HK-2 (cell line): ENCODE measurements around the gene NPC1.
"Not testable (repeated sequence)": the region's sequence is repeated elsewhere in the genome, so short reads cannot be mapped to it uniquely, and the experiment has no call there.

Experiments
- DNase-seq: peaks from one replicate; pipeline ENCODE4 v3.0.0-alpha.2; 2018; ENCODE audit not compliant: unreplicated experiment

NPC1 gene

DNA sequence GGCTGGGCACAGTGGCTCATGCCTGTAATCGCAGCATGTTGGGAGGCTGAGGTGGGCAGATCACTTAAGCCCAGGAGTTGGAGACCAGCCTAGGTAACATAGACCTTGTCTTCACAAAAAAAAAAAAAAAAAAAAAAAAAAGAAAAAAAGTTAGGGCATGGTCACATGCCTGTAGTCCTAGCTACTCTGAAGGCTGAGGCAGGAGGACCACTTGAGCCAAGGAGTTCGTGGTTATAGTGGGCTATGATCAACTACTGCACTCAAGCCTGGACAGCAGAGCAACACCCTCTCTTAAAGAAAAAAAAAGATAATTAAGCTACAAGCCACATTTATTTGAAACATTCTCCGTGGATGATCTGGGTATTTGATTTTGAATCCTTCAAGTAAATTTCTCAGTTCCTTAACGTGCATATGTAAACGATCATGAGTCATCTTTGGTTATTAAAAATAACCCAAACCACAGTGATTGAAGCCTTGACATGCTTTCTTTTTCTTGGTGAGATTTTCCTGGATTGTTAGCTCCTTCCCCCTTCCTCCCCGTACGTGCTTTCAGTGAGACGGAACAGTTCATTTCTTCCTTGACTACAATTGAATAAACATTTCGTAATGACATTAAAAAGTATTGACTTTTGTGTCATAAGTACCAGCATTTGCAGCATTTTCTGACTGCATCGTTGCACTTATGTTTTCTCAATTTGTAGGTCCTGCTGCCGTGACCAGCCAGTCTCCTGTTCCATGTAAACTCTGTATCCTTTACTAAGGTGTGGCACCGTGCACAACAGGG, 62.7 kb downstream of the NPC1 start:
- DNase-seq, result no peak

DNA sequence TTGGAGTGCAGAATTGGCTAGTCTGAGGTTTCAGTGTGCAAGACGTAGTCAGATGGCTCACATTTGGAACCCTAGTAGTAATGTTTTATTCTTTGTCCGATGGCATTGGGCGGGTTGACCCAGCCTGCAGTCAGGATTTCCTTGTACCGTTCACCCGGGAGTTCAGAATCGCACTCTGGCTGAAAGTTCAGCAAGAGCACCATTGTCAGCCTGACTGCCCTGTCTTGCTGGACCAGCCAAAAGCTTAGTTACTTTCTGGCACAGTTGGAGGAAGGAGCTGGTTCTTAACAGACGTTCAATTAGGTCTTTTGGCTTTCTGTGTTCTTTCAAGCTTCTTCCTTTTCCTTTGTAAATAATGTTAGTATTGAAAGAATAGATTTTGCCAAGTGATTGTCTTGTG, 64.4 kb downstream of the NPC1 start:
- no peak for DNase-seq

DNA sequence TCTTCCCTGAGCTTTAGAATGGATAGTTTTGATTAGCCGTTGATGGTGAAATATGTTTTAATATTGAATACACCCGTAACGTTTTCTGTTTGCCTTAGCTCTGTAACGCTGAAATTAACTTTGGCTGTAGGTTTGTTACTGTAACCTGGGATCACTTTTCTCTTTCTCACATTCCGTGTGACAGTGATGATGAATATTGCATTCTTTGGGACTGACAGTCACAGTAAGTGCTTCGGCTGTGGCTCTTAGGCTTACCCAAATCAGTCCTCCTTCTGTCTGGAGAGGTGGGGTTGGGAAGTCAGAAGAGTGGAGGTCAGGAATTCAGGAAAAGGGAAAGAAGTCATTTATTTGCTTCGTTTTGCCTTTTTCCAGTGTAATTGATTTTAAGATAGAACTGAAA, 65.0 kb downstream of the NPC1 start:
- DNase-seq, result no peak

DNA sequence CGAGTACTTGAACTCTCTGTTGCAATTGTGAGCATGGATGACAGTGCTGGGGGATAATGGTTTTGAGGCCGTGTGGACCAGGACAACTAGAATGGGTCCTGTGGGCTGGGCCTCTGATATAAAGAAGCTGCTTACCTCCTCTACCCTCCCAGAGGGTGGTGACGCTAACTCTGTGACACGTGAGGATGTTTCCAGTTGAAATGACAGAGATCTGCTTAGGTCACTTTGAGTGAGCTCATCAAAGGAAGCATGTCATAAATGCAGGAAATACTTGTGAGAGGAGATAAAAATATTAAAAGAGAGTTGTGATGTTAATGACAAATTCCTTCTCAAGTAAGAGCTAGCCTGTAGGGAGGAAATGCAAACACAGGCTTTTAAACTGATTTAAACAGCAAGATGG, 66.6 kb downstream of the NPC1 start:
- DNase-seq, result no peak

DNA sequence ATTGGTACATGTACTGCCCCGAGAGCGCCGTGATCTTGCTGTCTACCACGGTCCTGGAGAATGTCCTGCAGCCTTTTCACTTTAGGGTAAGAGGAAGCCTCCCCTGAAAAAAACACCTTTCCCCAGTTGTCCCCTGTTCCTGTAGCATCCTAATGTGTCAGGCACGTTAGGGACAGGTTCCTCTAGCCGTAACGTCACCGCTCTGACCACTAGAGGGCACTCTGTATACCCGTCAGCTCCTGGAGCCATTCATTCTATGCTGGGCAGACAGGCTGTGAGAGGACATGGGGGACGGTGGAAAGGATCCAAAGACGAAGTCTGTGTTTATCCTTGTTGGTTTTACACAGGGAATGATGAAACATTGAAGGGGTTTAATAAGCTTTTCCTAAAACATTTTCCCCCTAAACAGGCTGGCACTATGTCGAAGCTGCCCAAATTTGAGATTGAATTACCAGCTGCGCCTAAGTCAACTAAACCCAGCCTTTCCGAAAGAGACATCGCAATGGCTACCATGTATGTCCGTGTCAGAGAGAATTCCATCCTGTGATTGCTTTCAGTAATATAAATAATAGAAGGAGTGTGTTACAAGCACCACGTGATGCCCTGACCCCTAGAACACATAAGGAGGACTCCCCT, 70.3 kb downstream of the NPC1 start:
- peak; percentile 71 for DNase-seq

DNA sequence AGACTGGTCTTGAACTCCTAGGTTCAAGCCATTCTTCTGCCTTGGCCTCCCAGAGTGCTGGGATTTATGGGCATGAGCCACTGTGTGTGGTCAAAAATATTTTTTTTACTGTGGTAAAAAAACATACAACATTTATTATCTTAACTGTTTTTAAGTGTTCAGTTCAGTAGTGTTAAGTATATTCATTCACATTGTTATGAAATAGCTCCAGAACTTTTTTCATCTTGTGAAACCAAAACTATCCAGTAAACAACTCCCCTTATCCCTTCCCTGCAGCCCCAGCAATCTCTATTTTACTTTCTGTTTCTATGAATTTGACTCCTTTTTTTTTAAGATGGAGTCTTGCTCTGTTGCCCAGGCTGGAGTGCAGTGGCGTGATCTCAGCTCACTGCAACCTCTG, 73.7 kb downstream of the NPC1 start:
- DNase-seq, result no peak

DNA sequence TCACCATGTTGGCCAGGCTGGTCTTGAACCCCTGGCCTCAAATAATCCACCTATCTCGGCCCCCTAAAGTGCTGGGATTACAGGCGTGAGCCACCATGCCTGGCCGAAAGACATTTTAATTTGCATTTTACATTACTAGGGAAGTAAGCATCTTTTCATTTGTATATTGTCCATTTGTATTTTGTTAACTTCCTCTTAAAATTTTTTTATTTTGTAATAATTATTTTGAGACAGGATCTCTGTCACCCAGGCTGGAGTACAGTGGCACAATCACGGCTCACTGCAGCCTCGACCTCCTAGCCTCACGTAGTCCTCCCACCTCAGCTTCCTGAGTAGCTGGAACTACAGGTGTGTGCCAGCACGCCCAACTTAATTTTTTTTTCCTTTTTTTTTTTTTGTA, 74.1 kb downstream of the NPC1 start:
- not testable (repeated sequence) for DNase-seq

DNA sequence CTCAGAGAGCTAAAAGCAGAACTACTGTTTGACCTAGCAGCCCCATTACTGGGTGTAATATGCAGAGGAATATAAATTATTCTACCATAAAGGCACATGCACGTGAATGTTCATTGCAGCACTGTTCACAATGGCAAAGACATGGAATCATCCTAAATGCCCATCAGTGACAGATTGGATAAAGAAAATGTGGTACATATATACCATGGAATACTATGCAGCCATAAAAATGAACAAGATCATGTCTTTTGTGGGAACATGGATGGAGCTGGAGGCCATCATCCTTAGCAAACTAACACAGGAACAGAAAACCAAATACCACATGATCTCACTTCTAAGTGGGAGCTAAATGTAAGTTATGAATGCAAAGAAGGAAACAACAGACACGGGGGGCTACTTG, 75.4 kb downstream of the NPC1 start:
- DNase-seq, result not testable (repeated sequence)

DNA sequence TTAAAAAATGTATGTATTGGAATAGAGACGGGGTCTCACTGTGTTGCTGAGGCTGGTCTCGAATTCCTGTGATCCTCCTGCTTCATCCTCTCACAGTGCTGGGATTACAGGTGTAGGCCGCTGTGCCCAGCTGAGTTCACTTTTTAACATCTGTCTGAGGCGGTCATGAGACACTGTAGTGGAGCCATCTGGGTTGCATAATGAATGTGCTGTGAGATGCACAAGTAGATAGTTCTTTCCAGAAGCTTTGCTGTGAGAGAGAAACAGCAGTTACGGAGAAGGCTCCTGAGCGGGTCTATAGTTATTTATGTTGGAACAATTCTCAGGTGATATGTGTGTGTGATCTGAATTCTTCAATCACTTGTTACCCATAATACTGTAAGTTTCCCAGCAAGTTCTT, 79.9 kb downstream of the NPC1 start:
- no peak for DNase-seq

DNA sequence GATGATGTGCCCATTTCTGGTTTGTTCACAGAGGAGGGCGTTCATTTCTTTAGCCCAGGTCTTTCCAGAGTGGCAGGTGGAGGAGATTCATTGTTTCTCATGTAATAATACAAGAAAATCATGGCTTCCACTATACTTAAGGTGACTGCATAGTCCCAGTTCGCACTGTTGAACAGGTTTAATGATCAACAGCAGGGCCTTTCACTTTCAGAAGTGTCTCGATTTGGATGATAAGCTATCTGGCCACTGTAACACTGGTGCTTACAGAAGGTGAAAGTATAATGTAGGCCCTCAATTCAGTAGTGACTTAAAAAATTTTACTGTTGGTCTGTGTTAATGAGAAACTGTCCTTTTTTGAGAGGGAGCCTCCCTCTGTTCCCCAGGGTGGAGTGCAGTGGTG, 81.6 kb downstream of the NPC1 start:
- DNase-seq, result no peak

DNA sequence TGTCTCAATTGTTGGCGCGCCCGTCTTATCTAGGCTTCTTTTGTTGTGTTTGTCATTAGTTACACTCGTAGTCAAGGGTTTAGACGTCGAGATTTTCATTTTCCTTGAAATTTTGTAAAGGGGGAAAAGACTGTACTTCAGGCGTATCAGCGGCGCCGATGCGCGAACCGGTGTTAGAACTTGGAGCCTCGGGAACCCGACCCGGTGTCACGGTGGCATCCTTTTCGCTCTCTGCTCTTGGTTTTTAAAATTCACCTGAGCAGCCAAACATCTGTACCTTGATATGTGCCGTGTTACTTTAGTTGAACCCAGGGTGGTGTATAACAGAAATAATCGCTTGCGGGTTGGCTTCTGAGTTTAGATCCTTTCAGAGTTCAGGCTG, 82.4 kb downstream of the NPC1 start:
- DNase-seq, result no peak

DNA sequence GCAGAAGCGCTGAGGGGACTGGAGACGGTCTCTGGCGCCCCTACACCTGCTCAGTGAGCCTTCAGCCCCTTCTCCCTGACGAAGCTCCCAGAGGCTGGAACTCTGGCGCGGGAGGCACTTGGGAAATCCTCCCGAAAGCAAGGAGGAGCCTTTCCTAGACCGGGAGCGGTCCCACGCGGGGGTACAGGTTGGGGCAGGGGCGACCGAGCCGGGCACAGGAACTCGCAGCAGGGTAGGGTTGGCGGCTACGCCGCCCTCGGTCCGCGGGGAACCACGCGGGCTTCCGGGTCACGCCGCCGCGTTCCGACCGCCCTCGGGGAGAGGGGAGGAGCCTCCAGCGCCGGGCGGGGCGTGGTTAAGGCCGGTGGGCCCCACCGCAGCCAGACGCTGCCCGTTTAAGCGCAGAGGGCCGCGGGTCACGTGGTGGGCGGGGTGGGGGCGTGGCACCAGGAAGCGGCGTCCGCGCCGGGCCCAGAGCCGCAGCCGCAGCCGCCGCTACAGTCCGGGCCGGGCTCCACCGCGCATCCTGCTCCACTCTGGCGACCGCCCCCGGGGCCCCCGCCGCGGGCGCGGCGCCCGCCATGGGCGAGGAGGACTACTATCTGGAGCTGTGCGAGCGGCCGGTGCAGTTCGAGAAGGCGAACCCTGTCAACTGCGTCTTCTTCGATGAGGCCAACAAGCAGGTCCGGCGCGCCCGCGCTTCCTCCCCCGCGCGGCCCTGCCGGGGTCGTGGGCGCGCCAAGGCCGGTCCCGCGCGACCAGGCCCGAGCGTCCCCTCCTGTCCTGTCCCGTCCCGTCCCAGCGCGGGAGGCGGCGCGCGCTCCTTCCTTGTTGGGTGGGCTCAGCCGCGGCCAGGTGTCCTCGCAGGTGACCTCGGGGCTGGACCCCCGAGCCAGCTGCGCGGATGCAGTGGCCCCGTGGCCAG, 83.0 kb downstream of the NPC1 start, which contains the start of gene RMC1:
Gene RMC1 (plus strand): TSS at position 474 of the 925 bp plus-strand sequence. CDS start 108 bp downstream, at position 582.
- DNase-seq, result peak; percentile 88

DNA sequence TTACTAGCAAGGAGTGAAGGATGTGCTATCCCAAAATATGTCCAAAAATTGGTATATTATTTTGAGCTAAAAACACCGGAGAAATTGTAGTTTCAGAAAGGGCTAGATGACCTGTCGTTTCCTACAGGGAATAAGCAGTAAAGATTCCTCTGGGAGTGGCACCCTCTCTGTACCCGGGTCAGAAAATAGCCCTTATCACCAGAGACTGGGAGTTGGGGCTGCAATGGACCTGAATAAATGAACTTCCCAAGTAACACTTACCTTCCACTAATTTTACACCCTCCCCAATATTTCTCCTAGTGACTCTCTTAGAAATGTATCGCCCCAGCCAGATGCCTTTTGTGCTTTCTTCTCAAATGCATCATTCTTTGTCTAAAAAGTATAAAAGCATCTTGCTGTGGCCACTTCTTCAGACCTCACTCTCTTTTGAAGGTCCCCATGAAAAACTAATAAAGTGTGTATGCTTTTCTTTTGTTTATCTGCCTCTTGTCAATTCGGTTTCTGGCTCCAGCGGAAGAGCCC, 83.7 kb downstream of the NPC1 start:
- no peak for DNase-seq

DNA sequence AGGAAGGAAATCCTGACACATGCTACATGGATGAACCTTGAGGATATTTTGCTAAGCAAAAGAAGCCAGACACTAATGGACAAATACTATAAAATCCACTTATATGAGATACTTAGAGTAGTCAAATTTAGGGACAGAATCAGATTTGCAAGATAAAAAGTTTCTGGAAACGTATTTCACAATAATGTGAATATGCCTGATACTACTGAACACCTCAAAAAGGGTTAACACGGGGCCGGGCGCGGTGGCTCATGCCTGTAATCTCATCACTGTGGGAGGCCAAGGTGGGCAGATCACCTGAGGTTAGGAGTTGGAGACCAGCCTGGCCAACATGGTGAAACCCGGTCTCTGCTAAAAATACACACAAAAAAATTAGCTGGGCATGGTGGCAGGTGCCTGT, 84.7 kb downstream of the NPC1 start:
- no peak for DNase-seq

DNA sequence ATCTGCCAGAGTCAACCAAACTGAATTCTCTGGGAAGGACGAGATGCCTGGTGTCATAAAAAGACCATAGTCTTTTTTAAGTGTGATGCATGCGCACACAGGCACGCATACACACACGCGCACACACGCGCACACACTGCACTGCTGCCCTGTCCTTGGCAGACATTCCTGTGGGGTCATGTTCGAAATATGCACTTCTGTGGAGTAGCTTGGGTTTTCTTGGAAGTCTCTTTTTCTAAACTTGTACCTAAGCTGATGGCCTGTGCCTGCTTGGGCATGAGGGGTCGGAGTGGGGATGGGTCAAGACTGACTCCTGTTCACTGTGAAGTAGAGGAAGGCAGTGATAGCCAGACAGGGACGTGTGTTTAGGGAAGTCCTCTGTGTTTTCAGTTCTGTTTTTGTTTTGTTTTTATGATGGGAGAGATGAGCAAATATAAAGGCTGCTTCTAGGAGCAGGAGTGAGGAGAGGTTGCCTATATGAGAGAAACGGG, 87.0 kb downstream of the NPC1 start:
- no peak for DNase-seq

DNA sequence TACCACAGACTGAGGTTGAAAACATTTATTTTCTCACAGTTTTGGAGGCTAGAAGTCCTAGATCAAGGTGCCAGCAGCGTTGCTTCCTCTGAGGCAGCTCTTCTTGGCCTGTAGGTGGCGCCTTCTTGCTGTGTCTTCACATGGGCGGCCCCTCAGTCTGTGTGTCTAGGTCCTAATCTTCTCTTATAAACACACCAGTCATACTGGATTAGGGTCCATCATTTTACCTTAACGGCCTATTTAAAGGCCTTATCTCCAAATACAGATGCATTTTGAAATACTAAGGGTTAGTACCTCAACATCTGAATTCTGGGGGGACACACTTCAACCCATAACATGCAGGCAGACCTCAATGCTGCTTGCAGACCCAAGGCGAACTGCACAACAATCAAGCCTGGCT, 87.4 kb downstream of the NPC1 start:
- peak; percentile 54 for DNase-seq

DNA sequence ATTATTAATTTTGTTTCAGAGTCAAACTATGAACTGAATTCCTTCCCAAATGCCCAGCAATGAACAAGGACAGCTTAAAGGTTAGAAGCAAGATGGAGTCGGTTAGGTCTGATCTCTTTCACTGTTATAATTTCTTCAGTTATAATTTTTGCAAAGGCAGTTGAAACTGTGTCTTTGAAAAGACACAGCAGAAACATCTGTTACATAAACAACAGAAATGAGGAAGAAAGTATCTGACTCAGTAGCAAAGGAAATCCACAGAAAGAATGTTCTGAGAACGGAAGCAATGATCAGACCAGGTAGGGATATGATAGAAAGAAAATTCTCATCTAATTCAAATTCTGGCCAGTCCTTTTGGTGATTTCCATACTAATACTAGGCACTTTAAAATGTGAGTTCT, 88.2 kb downstream of the NPC1 start:
- no peak for DNase-seq

DNA sequence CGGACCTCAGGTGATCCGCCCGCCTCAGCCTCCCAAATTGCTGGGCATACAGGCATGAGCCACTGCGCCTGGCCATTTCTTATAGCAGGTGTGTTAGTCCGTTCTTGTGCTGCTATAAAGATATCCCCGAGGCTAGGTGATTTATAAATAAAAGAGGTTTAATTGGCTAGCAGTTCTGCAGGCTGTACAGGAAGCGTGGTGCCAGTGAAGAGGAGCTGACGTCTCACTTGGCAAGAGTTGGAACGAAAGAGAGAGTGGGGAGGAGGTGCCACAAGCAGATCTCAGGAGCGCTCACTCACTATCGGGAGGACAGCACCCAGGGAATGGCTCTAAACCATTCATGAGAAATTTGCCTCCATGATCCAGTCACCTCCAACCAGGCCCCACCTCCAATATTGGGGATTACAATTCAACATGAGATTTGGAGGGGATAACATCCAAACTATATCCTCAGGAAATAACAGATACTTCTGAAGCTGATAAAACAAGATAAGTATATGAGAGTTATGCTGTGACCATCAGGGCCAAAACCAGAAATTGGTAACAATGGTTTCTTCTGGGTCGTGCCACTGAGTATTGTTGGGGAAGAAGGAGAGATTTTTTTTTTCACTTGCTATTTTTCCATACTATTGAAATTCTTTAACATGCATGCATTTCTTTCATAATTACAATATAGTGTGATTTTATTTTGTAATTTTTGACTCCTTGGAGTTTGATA, 90.4 kb downstream of the NPC1 start:
- no peak for DNase-seq

DNA sequence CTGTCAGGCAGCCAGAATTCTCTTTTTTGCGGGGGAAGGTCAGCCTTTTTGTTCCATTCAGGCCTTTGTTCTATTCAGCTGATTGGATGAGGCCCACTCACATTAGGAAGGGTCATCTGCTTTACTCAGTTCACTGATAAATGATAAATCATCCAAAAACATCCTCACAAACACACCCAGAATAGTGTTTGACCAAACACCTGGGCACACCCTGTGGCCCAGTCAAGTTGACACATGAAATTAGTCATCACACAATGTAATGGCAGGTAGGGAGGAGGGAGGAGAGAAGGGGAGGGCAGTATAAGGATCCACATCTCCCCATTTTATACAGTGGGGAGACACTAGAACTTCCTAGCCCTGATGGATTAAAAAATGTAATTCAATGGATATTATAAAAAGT, 91.3 kb downstream of the NPC1 start:
- no peak for DNase-seq

DNA sequence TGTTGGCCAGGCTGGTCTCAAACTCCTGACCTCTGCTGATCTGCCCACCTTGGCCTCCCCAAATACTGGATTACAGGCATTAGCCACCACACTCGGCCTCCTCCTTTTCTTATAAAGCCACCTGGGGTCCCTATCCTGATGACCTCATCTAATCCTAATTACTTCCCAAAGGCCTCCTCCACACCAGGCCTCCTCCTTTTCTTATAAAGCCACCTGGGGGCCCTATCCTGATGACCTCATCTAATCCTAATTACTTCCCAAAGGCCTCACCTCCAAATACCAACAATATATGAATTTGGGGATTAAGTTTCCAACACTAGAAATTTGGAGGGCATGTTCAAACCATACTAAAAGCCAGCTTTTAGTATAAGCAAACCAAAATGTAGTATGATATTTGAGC, 92.7 kb downstream of the NPC1 start:
- DNase-seq, result no peak

DNA sequence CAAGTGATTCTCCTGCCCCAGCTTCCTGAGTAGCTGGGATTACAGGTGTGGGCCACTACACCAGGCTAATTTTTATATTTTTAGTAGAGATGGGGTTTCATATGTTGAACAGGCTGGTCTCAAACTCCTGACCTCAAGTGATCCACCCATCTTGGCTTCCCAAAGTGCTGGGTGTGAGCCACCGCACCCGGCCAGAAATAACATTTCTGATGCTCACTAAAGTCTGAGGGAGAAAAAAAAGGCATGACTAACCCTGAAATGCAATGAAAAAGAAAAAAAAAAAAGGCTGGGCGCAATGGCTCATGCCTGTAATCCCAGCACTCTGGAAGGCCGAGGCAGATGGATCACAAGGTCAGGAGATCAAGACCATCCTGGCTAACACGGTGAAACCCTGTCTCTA, 96.7 kb downstream of the NPC1 start:
- DNase-seq, result not testable (repeated sequence)
